T-cell (primary cell): ENCODE results near the gene CYSRT1. TPM values are rescaled to one million over a fixed set of nuclear protein-coding genes. Genes with fewer than 3 reads are reported as not detected.
"Not testable (repeated sequence)": the region's sequence is repeated elsewhere in the genome, so short reads cannot be mapped to it uniquely, and the experiment has no call there.

Experiments used
- ATAC-seq, 4 experiments: fragments of 200-7000 bp in 3 of 4; fragments of 150-1000 bp in 1 of 4; cut with Tn5 transposase; replicated peaks in 1 of 4; 1 replicate in 3 of 4; 2 replicates in 1 of 4; pipeline ENCODE4 v1.10.0; 2021; ENCODE audit warnings: moderate library complexity in 3 of 4, mild to moderate bottlenecking in 2 of 4, moderate number of reproducible peaks in 1 of 4
- CTCF ChIA-PET, 2 donors: fragments of 300-600 bp; sonication (Branson Sonifier 250); formaldehyde crosslinking; loops; one replicate each; lab custom pipeline; 2022; ENCODE audit warnings: antibody characterized with exemption in 2 of 2; lab: Charles Lee
- POLR2A ChIA-PET, 2 donors: fragments of 300-600 bp; sonication (Branson Sonifier 250); formaldehyde crosslinking; loops; one replicate each; lab custom pipeline; 2022; ENCODE audit warnings: antibody characterized with exemption in 2 of 2; lab: Charles Lee
- DNase-seq, 35 experiments: peaks; one replicate each; pipeline versions ENCODE4 v3.0.0 to v3.0.0-alpha.2; 2013 to 2023
- H3K27ac ChIP-seq: one replicate; pipeline ENCODE4 v1.5.1; 2013; ENCODE audit warnings: low read length
- H3K27me3 ChIP-seq, 2 experiments: replicated peaks in 1 of 2; 1 replicate in 1 of 2; 2 replicates in 1 of 2; pipeline versions ENCODE4 v1.6.1 to v1.7.0; 2013; ENCODE audit warnings: low read length in 1 of 2, mixed read lengths in 1 of 2; ENCODE audit not compliant: control insufficient read depth in 2 of 2, insufficient read depth in 2 of 2; ENCODE audit errors: extremely low read depth in 1 of 2
- H3K36me3 ChIP-seq, 2 donors: 1 replicate in 1 of 2; 2 replicates in 1 of 2; pipeline versions ENCODE4 v1.6.1 to v1.7.0; 2013; ENCODE audit warnings: low read length in 1 of 2; ENCODE audit not compliant: control insufficient read depth in 2 of 2, insufficient read depth in 1 of 2; ENCODE audit errors: extremely low read depth in 1 of 2
- H3K4me1 ChIP-seq, 2 experiments: 1 replicate in 1 of 2; 2 replicates in 1 of 2; pipeline versions ENCODE4 v1.6.1 to v1.7.0; 2013; ENCODE audit warnings: low read length in 2 of 2, mixed read lengths in 1 of 2; ENCODE audit not compliant: insufficient read depth in 2 of 2, control insufficient read depth in 1 of 2; ENCODE audit errors: extremely low read depth in 1 of 2
- H3K4me3 ChIP-seq, 2 donors: 1 replicate in 1 of 2; 2 replicates in 1 of 2; pipeline versions ENCODE4 v1.5.1 to v1.7.0; 2013; ENCODE audit warnings: mild to moderate bottlenecking in 2 of 2, low read length in 1 of 2, moderate library complexity in 1 of 2; ENCODE audit not compliant: control insufficient read depth in 1 of 2; ENCODE audit errors: extremely low read depth in 1 of 2
- H3K9me3 ChIP-seq: 2 replicates; pipeline ENCODE4 v1.7.0; 2013
- H3K27ac Mint-ChIP-seq, 2 donors: one replicate each; pipeline ENCODE4 v1.8.0; 2020 to 2021; ENCODE audit warnings: mild to moderate bottlenecking in 2 of 2, mixed read lengths in 2 of 2
- H3K27me3 Mint-ChIP-seq, 2 donors: one replicate each; pipeline ENCODE4 v1.8.0; 2021 to 2022; ENCODE audit warnings: mixed read lengths in 2 of 2
- H3K36me3 Mint-ChIP-seq: one replicate; pipeline ENCODE4 v1.8.0; 2021; ENCODE audit warnings: mixed read lengths
- H3K4me1 Mint-ChIP-seq, 3 donors: one replicate each; pipeline ENCODE4 v1.8.0; 2020 to 2022; ENCODE audit warnings: mixed read lengths in 3 of 3, mild to moderate bottlenecking in 1 of 3
- H3K4me3 Mint-ChIP-seq, 3 donors: one replicate each; pipeline ENCODE4 v1.8.0; 2020 to 2022; ENCODE audit warnings: mild to moderate bottlenecking in 3 of 3, mixed read lengths in 3 of 3, moderate library complexity in 3 of 3
- H3K9me3 Mint-ChIP-seq, 3 donors: one replicate each; pipeline ENCODE4 v1.8.0; 2020 to 2022; ENCODE audit warnings: mixed read lengths in 3 of 3
- WGBS: methylation state at CpG from one replicate; pipeline ENCODE4 v1.1.5; 2013; ENCODE audit warnings: missing lambda C conversion rate; ENCODE audit not compliant: insufficient coverage; 5-methylcytosine and 5-hydroxymethylcytosine counted together
- total RNA-seq, 35 experiments: library from RNA in 6 of 35; stranded (reverse) in 6 of 35; fragments of 120-200 nt in 1 of 35; gene quantifications; one replicate each; pipeline versions ENCODE4 v1.2.1 to v1.2.4 and lab custom pipeline; 2013 to 2026

CYSRT1 gene
- total RNA-seq, 5 donors from 2014 or later (not counting 1 experiment from before 2014, with no cell fraction given): 0.32 to 0.58 (median 0.45) TPM; not detected in 1

GRCh38 chr9:137237759-137238726 is 13.1 kb downstream of the CYSRT1 start:
- ChIA-PET POLR2A (no interaction called here), CTCF (no interaction called here)
- WGBS: 95% methylated on average over 11 of the region's 13 CpGs
- H3K4me3 Mint-ChIP-seq: no peak overlapping the region
- H3K9me3 ChIP-seq: no peaks in the 10 kb centered on the region
- no peak overlapping the region for H3K27ac ChIP-seq
- H3K36me3 ChIP-seq: peaks cover 3 to 13% of the 10 kb centered on the region in 2 donors
- DNase-seq (no peak), ATAC-seq (no peak)
- H3K4me1 ChIP-seq: peaks cover 4 to 62% of the 10 kb centered on the region in 2 experiments
- no peak overlapping the region for H3K27ac Mint-ChIP-seq
- H3K36me3 Mint-ChIP-seq: peaks cover 11% of the 10 kb centered on the region
- no peak overlapping the region for H3K4me3 ChIP-seq
- peaks cover 26 to 38% (median 30%) of the 10 kb centered on the region in 3 donors for H3K4me1 Mint-ChIP-seq
- peaks cover 0 to 5% of the 10 kb centered on the region in 2 donors for H3K27me3 Mint-ChIP-seq
- no peaks in the 10 kb centered on the region for H3K9me3 Mint-ChIP-seq
- peaks cover 0 to 19% of the 10 kb centered on the region in 2 experiments for H3K27me3 ChIP-seq

DNA sequence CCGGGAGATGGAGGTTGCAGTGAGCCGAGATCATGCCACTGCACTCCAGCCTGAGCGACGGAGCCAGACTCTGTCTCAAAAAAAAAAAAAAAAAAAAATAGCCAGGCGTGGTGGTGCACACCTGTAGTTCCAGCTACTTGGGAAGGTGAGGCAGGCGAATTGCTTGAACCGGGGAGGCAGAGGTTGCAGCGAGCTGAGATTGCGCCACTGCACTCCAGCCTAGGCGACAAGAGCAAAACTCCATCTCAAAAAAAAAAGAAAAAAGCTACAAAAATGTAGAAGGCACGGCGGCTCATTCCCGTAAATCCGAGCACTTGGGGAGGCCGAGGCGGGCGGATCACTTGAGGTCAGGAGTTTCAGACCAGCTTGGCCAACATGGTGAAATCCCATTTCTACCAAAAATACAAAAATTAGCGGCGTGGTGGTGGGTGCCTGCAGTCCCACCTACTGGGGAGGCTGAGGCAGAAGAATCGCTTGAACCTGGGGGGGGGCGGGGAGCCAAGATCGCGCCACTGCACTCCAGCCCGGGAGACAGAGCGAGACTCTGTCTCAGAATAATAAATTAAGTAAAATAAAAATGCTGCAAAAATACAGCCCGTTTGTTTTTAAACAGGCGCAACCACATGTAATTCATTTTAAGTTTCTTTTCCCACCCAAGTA is 14.7 kb downstream of the CYSRT1 start:
- not testable (repeated sequence) for ATAC-seq, H3K9me3 Mint-ChIP-seq, H3K27me3 Mint-ChIP-seq, H3K9me3 ChIP-seq, DNase-seq
- Histone ChIP-seq H3K27me3 (peaks cover 0 to 11% of the 10 kb centered on the region in 2 experiments), H3K27ac (peak overlapping the region; percentile 44), H3K4me3 (peak overlapping the region; percentile 59 to 68), H3K4me1 (peaks cover 4 to 73% of the 10 kb centered on the region in 2 experiments), H3K36me3 (peaks cover 3 to 19% of the 10 kb centered on the region in 2 donors)
- Mint-ChIP-seq H3K4me3 (peak overlapping the region; percentile 67 to 84 (median 71)), H3K36me3 (peaks cover 14% of the 10 kb centered on the region), H3K4me1 (peaks cover 29 to 47% (median 33%) of the 10 kb centered on the region in 3 donors), H3K27ac (peak overlapping the region; percentile 55 to 74)
- ChIA-PET CTCF (interaction anchor here in 1 of 2 donors (0.5 to 1.6 kb wide), 5 partner anchors 12 to 397 kb away, joined by 3 to 8 read pairs (median 4); partner anchors contain the start of genes AJM1 and RNF224), POLR2A (interaction anchor here in 1 of 2 donors (1.6 kb wide), 2 partner anchors 15 to 17 kb away, joined by 16 read pairs; partner anchors contain the start of genes NELFB and RNF208)
- WGBS: 75% methylated on average over 8 of the region's 27 CpGs

DNA sequence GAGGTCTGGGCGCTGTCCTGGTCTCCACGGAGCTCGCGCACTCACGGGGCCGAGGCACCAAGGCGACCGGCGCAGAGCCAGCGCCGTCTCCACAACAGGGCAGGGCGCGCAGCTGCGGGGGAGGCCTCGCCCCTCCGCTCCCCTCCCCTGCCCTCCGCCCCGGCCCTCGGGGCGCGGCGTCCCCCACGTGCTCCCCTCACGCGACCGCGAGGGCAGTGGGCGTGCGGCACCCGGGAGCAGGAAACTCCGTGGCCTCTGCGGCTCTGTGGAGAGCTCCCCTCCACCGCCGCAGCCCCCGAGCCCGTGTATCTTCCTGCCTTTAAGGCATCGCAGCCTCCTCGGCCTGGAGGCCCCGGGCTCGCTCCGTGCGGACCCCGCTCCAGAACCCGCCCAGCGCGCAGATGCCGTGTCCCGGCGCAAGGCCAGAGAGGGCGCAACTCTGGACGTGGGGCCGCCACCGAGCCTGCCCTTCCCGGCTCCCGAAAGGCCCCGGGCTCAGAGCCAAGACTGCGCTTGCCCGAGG is 15.4 kb downstream of the CYSRT1 start:
- no peaks in the 10 kb centered on the region for H3K27me3 Mint-ChIP-seq
- H3K36me3 ChIP-seq: peaks cover 3 to 19% of the 10 kb centered on the region in 2 donors
- peak overlapping the region; percentile 59 to 68 for H3K4me3 ChIP-seq
- H3K4me1 Mint-ChIP-seq: peaks cover 29 to 41% (median 33%) of the 10 kb centered on the region in 3 donors
- H3K9me3 ChIP-seq: no peaks in the 10 kb centered on the region
- POLR2A ChIA-PET: interaction anchor here (0.6 to 1.6 kb wide), 15 partner anchors 14 to 513 kb away, joined by 3 to 16 read pairs (median 4); partner anchors contain the start of genes CYSRT1 (in 1 of the 2), MAN1B1 (in 1 of the 2), NELFB (in 1 of the 2) and RNF208 (in 1 of the 2)
- DNase-seq: peak in 31 of 35 experiments; percentile 43 to 84 (median 58)
- H3K27me3 ChIP-seq: peaks cover 0 to 4% of the 10 kb centered on the region in 2 experiments
- peaks cover 4 to 73% of the 10 kb centered on the region in 2 experiments for H3K4me1 ChIP-seq
- H3K9me3 Mint-ChIP-seq: no peaks in the 10 kb centered on the region
- WGBS: under 1% methylated on average over 58 of the region's 58 CpGs
- H3K27ac ChIP-seq: peak overlapping the region; percentile 70
- peak overlapping the region in 1 of 2 donors; percentile 74 for H3K27ac Mint-ChIP-seq
- ATAC-seq: peak; percentile 25 to 44 (median 40)
- CTCF ChIA-PET: interaction anchor here in 1 of 2 donors (1.0 to 1.6 kb wide), 8 partner anchors 16 to 398 kb away, joined by 3 to 8 read pairs (median 4); partner anchors contain the start of genes AJM1, MAN1B1 and TPRN
- peak overlapping the region; percentile 67 to 84 (median 71) for H3K4me3 Mint-ChIP-seq
- peaks cover 14% of the 10 kb centered on the region for H3K36me3 Mint-ChIP-seq

DNA sequence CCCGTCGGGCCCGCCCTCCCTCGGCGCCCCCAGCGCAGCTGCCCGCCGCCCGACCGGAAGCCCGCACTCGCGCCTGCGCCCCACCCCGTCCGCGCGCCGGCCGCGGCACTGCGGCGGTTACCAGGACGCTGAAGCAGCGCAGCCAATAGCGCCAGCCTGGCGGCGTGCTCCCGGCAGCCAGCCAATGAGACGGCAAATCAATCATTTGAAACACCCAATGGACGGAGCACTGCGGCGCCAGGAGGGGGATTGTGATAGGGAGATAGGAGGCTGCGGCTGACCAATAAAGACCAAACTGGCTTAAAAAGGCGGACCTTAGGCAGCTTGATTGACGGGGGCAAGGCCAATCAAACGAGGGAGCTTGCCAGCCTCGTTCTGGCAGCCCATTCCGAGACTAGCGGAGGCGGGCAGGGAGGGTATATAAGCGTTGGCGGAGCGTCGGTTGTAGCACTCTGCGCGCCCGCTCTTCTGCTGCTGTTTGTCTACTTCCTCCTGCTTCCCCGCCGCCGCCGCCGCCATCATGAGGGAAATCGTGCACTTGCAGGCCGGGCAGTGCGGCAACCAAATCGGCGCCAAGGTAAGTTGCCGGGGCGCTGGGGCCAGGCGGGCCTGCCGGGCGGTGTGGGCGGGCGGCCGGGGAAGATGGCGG is 16.0 kb downstream of the CYSRT1 start, which contains the start of gene TUBB4B:
TSS of gene TUBB4B (plus strand) at position 447 of the 649 bp plus-strand sequence. CDS start at position 521, 74 bp downstream.
- Mint-ChIP-seq H3K9me3 (no peaks in the 10 kb centered on the region), H3K27ac (peak within 1 kb of the TSS; percentile 90 to 95), H3K4me3 (peak within 1 kb of the TSS; percentile 84 to 90 (median 85)), H3K36me3 (peaks cover 14% of the 10 kb centered on the region), H3K4me1 (peaks cover 29 to 40% (median 33%) of the 10 kb centered on the region in 3 donors), H3K27me3 (no peaks in the 10 kb centered on the region)
- Histone ChIP-seq H3K27me3 (no peaks in the 10 kb centered on the region), H3K4me3 (peak within 1 kb of the TSS; percentile 59 to 68), H3K4me1 (peaks cover 4 to 68% of the 10 kb centered on the region in 2 experiments), H3K36me3 (peaks cover 3 to 19% of the 10 kb centered on the region in 2 donors), H3K9me3 (no peaks in the 10 kb centered on the region), H3K27ac (peak within 1 kb of the TSS; percentile 70)
- ATAC-seq (peak; percentile 71 to 79 (median 76)), DNase-seq (peak; percentile 88 to 100 (median 98))
- ChIA-PET CTCF (interaction anchor here in 1 of 2 donors (0.5 to 1.6 kb wide), 11 partner anchors 15 to 399 kb away, joined by 3 to 8 read pairs (median 3); partner anchors contain the start of genes AJM1, MAN1B1 and TPRN), POLR2A (interaction anchor here (0.6 to 1.6 kb wide), 15 partner anchors 14 to 514 kb away, joined by 3 to 16 read pairs (median 4); partner anchors contain the start of genes CYSRT1 (in 1 of the 2), MAN1B1 (in 1 of the 2), NELFB (in 1 of the 2) and RNF208 (in 1 of the 2))
- WGBS: under 1% methylated on average over 61 of the region's 67 CpGs
